Prostate gland (tissue), 2 donors: Measurements from ENCODE around the gene RBFOX2. TPM values are rescaled to one million over a fixed set of nuclear protein-coding genes. Genes with fewer than 3 reads are reported as not detected.

Experiments
- DNase-seq: peaks from one replicate; pipeline ENCODE4 v3.0.0-alpha.2; 2019; ENCODE audit warnings: low spot score
- H3K27ac ChIP-seq, 2 donors: fragments of 200-600 bp; sonication (generic); 2 replicates each; pipeline ENCODE4 v1.5.1; 2017 to 2019
- H3K27me3 ChIP-seq: fragments of 200-600 bp; sonication (generic); replicated peaks from 2 replicates; pipeline ENCODE4 v1.5.1; 2019; ENCODE audit not compliant: insufficient read depth
- H3K36me3 ChIP-seq, 2 donors: fragments of 200-600 bp; sonication (generic); 1 replicate in 1 of 2; 2 replicates in 1 of 2; pipeline versions ENCODE4 v1.5.1 to v1.8.1; 2017 to 2019
- H3K4me1 ChIP-seq: fragments of 200-600 bp; sonication (generic); replicated peaks from 2 replicates; pipeline ENCODE4 v1.5.1; 2019
- H3K4me3 ChIP-seq, 2 donors: fragments of 200-600 bp; sonication (generic); 2 replicates each; pipeline ENCODE4 v1.5.1; 2017 to 2019
- H3K9me3 ChIP-seq: fragments of 200-600 bp; sonication (generic); 2 replicates; pipeline ENCODE4 v1.5.1; 2017
- CTCF ChIP-seq, 4 experiments: fragments of 200-600 bp in 2 of 4; fragments of 450-650 bp in 2 of 4; sonication (generic) in 2 of 4; IDR thresholded peaks; 1 replicate in 3 of 4; 2 replicates in 1 of 4; pipeline ENCODE4 v1.5.1; 2016 to 2019; ENCODE audit warnings: antibody characterized with exemption in 4 of 4, mild to moderate bottlenecking in 2 of 4, moderate library complexity in 2 of 4
- POLR2A ChIP-seq: fragments of 450-650 bp; IDR thresholded peaks from one replicate; pipeline ENCODE4 v1.6.1; 2016; ENCODE audit warnings: antibody characterized with exemption, mild to moderate bottlenecking
- POLR2AphosphoS5 ChIP-seq: sonication (generic); formaldehyde crosslinking; IDR thresholded peaks from one replicate; pipeline ENCODE4 v1.6.1; 2017; ENCODE audit warnings: antibody characterized with exemption
- WGBS: methylation state at CpG from one replicate; pipeline ENCODE4 v1.1.5; 2018; 5-methylcytosine and 5-hydroxymethylcytosine counted together
- intact Hi-C: fragments of 100-400 bp; cut with DNase I; formaldehyde crosslinking; loops from one replicate; pipeline ENCODE4 v1.14.2; 2022
- total RNA-seq, 2 donors: library from RNA; depleted of rRNA; stranded (reverse); fragments of >200 nt; gene quantifications; one replicate each; pipeline ENCODE4 v1.1.0, GENCODE V29; 2016

RBFOX2 gene
- total RNA-seq, 2 donors from 2014 or later = 59.8 to 79.4 TPM

DNA sequence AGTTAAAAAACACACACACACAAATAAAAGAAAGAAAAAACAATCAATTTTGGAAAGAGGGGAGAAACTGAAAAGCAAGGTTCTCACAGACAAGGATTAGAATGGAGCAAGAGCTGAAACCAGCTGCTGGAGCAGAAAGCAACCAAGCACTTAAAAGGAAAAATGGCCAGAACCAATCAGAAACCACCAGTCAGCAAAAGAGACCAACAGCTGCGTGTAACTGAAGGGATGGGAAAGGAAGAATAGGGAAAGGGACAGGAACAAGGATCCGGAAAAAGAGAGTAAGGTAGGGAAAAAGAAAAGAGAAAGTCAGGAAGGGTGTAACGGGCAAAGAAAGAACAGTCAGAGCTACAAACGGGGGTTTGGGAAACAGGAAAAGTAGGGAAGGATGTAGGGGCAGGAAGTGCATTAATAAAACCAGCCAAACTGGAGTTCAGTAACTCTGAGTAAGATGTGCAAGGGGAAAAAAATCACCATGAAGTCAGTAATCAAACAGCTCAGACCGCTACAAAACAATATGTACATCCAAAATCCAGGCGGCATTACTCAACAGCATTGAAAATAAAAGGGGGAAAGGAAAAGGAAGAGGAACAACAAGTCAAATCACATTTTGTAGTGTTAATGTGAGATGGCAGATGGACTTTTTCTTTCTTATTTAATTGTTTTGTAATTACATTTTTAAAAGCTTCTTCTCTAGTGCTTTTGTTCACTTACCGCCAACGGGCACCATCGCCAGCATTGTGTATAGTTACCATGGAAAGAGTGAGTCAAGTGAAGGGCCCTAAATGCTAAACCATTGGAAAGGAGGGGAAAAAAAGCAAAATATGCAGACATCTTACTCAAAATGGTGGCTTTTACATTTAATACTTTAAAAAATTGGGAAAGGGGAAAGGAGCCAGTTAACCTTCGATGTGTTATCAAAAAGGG is 261.7 kb downstream of the RBFOX2 start:
- no peak for TF ChIP-seq POLR2A
- TF ChIP-seq CTCF (IDR thresholded peaks at IDR 0.05) = no peak
- no peak for TF ChIP-seq POLR2AphosphoS5
- no peak overlapping the region for H3K27ac ChIP-seq
- no peaks in the 10 kb centered on the region for H3K36me3 ChIP-seq
- no peaks in the 10 kb centered on the region for H3K4me1 ChIP-seq
- H3K9me3 ChIP-seq = no peaks in the 10 kb centered on the region
- WGBS = 76% methylated on average over 10 of the region's 10 CpGs
- intact Hi-C loops = no loop called here
- DNase-seq = no peak
- H3K4me3 ChIP-seq = no peak overlapping the region
- no peaks in the 10 kb centered on the region for H3K27me3 ChIP-seq

GRCh38 chr22:35761037-35761436 is 267.6 kb downstream of the RBFOX2 start:
- intact Hi-C loops = no loop called here
- 97% methylated on average over 1 of the region's 1 CpG for WGBS

GRCh38 chr22:35758394-35758793 is 270.2 kb downstream of the RBFOX2 start:
- TF ChIP-seq CTCF (IDR thresholded peaks at IDR 0.05) (no peak), POLR2AphosphoS5 (no peak), POLR2A (no peak)
- Histone ChIP-seq H3K27me3 (no peaks in the 10 kb centered on the region), H3K4me1 (no peaks in the 10 kb centered on the region), H3K4me3 (no peak overlapping the region), H3K9me3 (no peaks in the 10 kb centered on the region), H3K27ac (no peak overlapping the region), H3K36me3 (no peaks in the 10 kb centered on the region)
- WGBS = 76% methylated on average over 1 of the region's 1 CpG
- DNase-seq = no peak
- intact Hi-C loops = no loop called here

More at GRCh38 chr22:35761037-35761436, 267.6 kb downstream of the RBFOX2 start:
- TF ChIP-seq CTCF (IDR thresholded peaks at IDR 0.05) = peak in 2 of 4 experiments; percentile 8 to 12
- no peak for TF ChIP-seq POLR2AphosphoS5
- Histone ChIP-seq H3K4me1 (no peaks in the 10 kb centered on the region), H3K36me3 (no peaks in the 10 kb centered on the region), H3K9me3 (no peaks in the 10 kb centered on the region), H3K4me3 (no peak overlapping the region), H3K27me3 (no peaks in the 10 kb centered on the region), H3K27ac (no peak overlapping the region)
- no peak for DNase-seq

DNA sequence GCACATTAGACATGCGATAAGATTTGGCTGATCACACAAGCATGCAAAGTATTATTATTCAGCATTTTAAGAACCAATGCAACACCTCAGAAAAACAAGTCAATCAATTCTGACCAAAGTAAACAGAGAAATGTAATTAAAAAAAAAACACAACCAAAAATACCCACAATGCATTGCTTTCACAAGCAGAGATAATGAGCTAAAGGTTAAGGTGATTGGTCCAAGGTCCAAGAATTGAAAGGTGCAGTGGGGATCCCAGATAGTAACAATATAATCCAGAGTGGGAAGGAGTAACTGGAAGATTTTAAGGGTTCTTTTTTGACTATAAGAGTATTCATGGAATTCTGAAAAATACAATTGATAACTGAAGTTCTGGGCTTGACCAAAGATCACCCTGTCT is 271.9 kb downstream of the RBFOX2 start:
- Histone ChIP-seq H3K9me3 (no peaks in the 10 kb centered on the region), H3K27ac (no peak overlapping the region), H3K4me3 (no peak overlapping the region), H3K36me3 (no peaks in the 10 kb centered on the region), H3K4me1 (no peaks in the 10 kb centered on the region), H3K27me3 (no peaks in the 10 kb centered on the region)
- WGBS = 93% methylated on average over 1 of the region's 1 CpG
- no peak for DNase-seq
- TF ChIP-seq POLR2AphosphoS5 (no peak), POLR2A (no peak), CTCF (IDR thresholded peaks at IDR 0.05) (no peak)
- intact Hi-C loops = no loop called here

GRCh38 chr22:35754761-35755160 is 273.9 kb downstream of the RBFOX2 start:
- WGBS = 91% methylated on average over 2 of the region's 2 CpGs
- TF ChIP-seq POLR2A = no peak
- TF ChIP-seq POLR2AphosphoS5 = no peak
- no peak for TF ChIP-seq CTCF (IDR thresholded peaks at IDR 0.05)
- intact Hi-C loops = no loop called here

More at GRCh38 chr22:35754761-35755160, 273.9 kb downstream of the RBFOX2 start:
- H3K4me3 ChIP-seq = no peak overlapping the region
- no peak for DNase-seq
- no peaks in the 10 kb centered on the region for H3K36me3 ChIP-seq
- H3K27ac ChIP-seq = no peak overlapping the region
- H3K27me3 ChIP-seq = no peaks in the 10 kb centered on the region
- no peaks in the 10 kb centered on the region for H3K9me3 ChIP-seq
- no peaks in the 10 kb centered on the region for H3K4me1 ChIP-seq
